Sciatic nerve (tissue), 2 donors: Measurements from ENCODE around the gene PI4KA. TPM values are rescaled to one million over a fixed set of nuclear protein-coding genes. Genes with fewer than 3 reads are reported as not detected.

Experiments used
- ATAC-seq: fragments of 200-7000 bp; cut with Tn5 transposase; one replicate; pipeline ENCODE4 v1.9.1; 2020; ENCODE audit warnings: mild to moderate bottlenecking, moderate library complexity
- DNase-seq: peaks from one replicate; pipeline ENCODE4 v3.0.0-alpha.2; 2020; ENCODE audit warnings: low spot score
- intact Hi-C: fragments of 100-400 bp; cut with DNase I; formaldehyde crosslinking; loops from one replicate; pipeline ENCODE4 v1.14.2; 2022
- total RNA-seq: library from RNA; stranded (reverse); fragmentation: NEBNext Ultra II Directional; extraction: Animal tissue kit (Norgen Biotek cat#: 25700); gene quantifications from one replicate; pipeline ENCODE4 v1.2.1, GENCODE V29; 2021
- donor health status: DM: no; HTN: no; CAD: no.
- donor health status: DM: no; HTN: no; CAD: no.

Gene PI4KA
- total RNA-seq, 1 donor from 2014 or later: 116 TPM

DNA sequence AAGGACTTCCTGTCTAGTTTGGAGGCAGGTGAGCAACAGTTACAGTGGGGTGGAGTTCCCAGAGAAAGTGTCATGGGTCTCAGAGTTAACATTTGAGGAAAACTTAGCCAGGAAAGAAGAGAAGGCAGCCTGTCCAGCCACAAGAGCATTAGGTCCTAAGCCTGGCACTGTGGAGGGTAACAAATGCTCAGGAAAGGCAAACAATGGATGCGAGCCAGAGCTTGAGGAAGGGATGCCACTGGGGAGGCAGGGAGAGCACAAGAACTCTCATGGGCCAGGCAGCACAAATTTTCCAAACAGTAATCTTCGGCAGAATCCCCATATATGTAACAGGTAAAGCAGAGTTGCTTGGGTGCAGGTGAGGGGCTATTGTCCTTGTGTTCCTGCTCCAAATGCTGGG, 92.7 kb downstream of the PI4KA start:
- ATAC-seq (no peak), DNase-seq (no peak)
- intact Hi-C loops: no loop called here

- DNase-seq (no peak), ATAC-seq (no peak)
- intact Hi-C loops: no loop called here
Measured at GRCh38 chr22:20764729-20765128, 93.9 kb downstream of the PI4KA start.

DNA sequence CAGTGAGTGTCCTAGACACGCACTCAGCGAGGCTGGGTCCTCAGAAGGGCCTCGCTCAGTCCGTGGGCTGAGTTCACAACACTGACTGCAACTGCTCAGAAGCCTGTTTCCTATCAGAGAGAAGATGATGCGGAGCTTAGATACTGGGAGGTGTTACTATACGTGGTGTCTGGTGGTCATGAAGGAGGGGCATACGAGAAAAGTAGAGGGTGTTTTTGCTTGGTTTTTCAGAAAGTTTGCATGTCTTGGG, 94.2 kb downstream of the PI4KA start:
- DNase-seq (no peak), ATAC-seq (no peak)
- intact Hi-C loops: no loop called here

DNA sequence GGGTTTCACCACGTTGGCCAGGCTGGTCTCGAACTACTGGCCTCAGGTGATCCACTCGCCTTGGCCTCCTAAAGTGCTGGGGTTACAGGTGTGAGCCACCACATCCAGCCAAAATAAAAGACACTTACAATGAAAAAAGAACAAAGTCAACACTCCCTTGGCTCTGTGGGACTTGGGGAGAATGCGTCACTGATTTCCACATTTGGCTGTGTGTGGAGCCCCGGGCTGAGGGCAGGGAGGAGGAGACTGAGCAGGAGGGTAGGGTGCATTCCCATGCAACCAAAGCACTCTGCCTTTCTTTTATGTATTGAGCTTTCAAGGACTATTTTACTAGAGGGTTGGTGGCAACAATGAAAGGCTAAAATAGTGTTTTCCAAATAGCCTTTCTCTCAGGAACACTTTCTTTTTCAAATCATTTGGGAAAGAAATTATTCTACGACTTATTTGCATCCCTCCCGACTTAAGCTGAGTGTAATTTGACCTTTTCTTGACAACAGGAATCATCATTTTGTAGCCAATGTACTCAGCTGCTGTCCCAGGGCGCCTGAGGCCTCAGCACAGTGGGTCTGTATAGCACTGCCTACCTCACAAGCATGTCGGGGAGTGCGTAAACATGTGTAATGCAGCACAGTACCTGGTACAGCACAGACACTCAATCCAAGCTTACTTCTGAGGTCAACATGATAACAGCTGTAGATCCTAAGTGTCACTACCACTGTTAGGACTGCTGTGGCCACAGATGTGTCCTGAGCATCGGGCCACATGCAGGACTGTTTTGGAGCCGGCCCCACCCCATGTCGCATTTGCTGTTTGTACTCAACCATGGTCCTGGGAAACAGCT, 94.8 kb downstream of the PI4KA start:
- intact Hi-C loops: no loop called here
- peak; percentile 96 for ATAC-seq
- DNase-seq: no peak

DNA sequence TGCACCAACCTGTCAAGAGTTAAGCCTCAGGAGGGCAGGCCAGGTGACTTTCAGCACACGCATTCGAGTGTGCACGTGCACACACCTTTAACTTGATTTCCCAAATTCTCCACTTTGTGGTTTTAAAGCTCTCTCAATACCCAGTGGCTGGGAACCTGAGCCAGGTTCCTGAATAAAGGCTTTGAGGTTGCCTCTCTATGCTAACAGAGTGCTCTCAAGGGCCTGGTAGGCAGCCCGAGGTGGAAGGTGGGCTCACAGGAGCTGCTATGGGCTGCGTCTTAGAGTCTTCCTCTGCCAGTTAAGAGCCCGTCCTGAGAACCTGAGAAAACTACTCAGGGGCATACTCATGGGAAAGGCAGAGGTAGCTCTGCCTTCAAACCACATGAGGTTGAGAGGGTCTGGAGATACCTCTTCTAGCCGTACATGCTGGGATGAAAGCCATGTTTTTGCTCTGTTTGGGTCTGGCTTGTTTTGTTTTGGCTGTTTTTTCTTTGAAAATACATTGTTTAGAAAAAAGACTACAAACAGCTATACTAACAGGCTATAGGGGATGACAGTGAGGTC, 96.3 kb downstream of the PI4KA start:
- DNase-seq (no peak), ATAC-seq (no peak)
- intact Hi-C loops: no loop called here

- no peak for DNase-seq
- ATAC-seq: no peak
- intact Hi-C loops: no loop called here
Measured at GRCh38 chr22:20761536-20761935, 97.1 kb downstream of the PI4KA start.

GRCh38 chr22:20760084-20760483, 98.5 kb downstream of the PI4KA start:
- DNase-seq (no peak), ATAC-seq (no peak)
- intact Hi-C loops: no loop called here

GRCh38 chr22:20758688-20759087, 99.9 kb downstream of the PI4KA start:
- ATAC-seq: no peak
- DNase-seq: no peak
- intact Hi-C loops: no loop called here

- ATAC-seq (no peak), DNase-seq (no peak)
- intact Hi-C loops: no loop called here
Measured at GRCh38 chr22:20756846-20757245, 101.8 kb downstream of the PI4KA start.

GRCh38 chr22:20752873-20753272, 105.7 kb downstream of the PI4KA start:
- DNase-seq: no peak
- intact Hi-C loops: no loop called here

GRCh38 chr22:20752104-20752741, 106.4 kb downstream of the PI4KA start:
- ATAC-seq (no peak), DNase-seq (no peak)
- intact Hi-C loops: no loop called here

More at GRCh38 chr22:20752873-20753272, 105.7 kb downstream of the PI4KA start:
- ATAC-seq: no peak

GRCh38 chr22:20751185-20751851, 107.3 kb downstream of the PI4KA start:
- ATAC-seq: no peak
- DNase-seq: no peak
- intact Hi-C loops: no loop called here

- intact Hi-C loops: no loop called here
- DNase-seq (peak; percentile 84), ATAC-seq (peak; percentile 86)
Measured at GRCh38 chr22:20750461-20751184, 108.0 kb downstream of the PI4KA start.

DNA sequence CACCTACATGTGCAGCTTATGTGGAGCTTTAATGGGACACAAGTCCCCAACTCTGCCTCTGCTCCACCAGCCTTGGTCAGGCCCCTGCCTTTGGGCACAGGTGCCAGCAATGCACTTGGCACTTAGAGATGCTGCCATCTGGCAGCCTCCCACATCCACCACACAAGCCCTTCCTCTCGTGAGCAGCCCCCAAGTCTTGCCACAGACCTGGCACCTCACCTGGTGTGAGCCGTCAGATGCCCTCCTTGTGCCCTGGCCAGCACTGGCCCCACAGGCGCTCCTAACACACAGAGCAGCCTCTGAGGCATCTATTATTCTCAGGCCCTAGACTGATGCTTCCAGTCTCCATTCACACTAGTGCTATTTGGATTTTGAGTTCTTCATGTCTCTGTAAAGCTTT, 109.2 kb downstream of the PI4KA start:
- no peak for DNase-seq
- ATAC-seq: no peak
- intact Hi-C loops: no loop called here

DNA sequence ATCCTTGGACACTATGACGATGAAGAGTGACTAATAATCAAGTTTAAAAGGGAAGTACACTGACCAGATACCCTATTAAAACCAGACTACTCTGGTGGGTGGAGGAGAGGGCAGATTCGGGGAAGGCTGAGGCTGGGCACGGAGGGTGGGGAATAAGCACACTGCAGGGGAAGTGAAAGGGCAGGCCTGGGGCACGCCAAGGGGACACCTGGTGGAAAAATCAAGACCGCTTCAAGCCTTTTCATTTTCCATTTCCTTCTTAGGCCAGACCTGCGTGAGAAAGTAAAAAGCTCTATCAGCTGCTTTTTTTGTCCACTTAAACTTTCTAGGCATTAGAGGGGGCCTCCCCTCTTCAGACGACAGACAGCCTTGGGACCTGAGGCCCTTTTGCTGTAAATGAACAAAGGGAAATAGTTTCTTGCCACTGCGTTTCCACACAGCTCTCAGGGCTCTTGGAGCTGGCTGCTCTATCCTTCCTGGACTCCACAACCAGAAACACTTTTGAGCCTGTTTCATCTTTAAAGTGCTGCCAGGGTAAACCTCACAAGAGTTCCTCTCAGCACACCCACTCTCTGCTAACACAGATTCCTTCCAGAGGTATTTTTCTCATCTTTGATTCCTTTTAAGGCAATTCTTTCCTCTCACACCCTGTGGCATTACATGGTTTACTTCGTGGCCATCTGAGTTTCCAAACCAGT, 109.7 kb downstream of the PI4KA start:
- ATAC-seq (peak; percentile 55), DNase-seq (no peak)
- intact Hi-C loops: no loop called here

DNA sequence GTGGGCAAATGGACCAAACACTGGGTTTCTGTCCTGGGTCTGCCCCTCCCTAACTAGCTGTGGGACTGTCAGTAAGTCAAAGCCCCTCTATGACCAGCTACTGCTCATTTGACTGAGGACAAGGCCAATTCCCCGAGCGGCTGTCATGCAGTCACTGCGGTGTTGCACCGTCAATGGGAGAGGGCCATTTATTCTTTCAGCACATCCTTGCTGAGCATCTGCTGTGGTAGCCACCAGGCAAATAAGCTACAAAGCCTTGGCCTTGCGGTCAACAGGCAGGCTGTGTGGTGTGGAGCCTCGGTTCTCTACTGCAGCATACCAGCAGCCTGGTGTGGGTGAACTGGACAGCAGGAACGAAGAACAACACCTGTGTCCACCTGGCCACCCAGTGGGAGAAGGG, 110.5 kb downstream of the PI4KA start:
- DNase-seq (no peak), ATAC-seq (no peak)
- intact Hi-C loops: no loop called here

GRCh38 chr22:20747223-20747622, 111.4 kb downstream of the PI4KA start:
- intact Hi-C loops: no loop called here
- DNase-seq (no peak), ATAC-seq (no peak)

DNA sequence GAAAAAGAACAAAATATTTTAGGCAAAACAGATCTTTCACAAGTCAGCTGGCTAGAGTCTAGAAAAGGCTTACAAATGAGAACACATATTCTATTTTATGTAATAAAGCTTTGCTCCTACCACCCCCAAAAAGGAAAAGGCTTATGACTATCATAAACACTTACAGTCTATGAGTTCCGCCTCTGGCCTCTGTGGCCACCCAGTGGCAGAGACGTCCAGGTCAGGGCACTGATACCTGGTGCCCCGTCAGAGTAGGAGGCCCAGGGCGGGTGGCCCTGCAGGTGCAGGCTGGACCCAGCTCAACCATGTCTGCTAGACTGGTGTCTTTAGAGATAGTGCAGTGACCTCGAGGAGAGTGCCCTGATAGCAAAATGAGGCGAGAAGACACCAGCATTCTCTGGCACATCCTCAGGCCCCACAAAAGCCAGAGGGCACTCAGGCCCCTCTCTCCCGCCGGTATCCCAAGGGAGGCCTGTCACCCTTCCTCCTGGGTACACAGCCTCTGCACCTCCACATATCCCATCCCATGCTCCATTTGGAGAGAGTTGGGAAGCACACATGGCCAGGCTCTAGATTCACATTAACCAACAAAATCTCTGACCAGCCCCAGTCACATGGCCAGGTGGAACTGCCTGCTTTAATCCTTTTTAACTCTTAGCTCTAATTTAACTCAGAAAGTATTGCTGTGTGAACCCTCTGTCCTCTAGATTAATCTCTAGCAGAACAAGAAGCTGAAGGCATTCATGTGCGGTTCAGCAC, 112.0 kb downstream of the PI4KA start:
- ATAC-seq (no peak), DNase-seq (no peak)
- intact Hi-C loops: no loop called here
